HepG2 (cell line): Measurements from ENCODE around the gene GPS1. TPM values are rescaled to one million over a fixed set of nuclear protein-coding genes. Genes with fewer than 3 reads are reported as not detected.

Source experiments
- CCDC6 ChIP-seq: sonication (generic); formaldehyde crosslinking; IDR thresholded peaks from 2 replicates; pipeline ENCODE4 v1.8.1; 2022; ENCODE audit warnings: mild to moderate bottlenecking, missing genetic modification reagents, moderate library complexity
- CREB1 ChIP-seq, 2 experiments: fragments of 450-650 bp in 1 of 2; IDR thresholded peaks; 2 replicates each; pipeline ENCODE4 v1.6.1; 2016 to 2017; ENCODE audit warnings: control low read depth in 1 of 2, mild to moderate bottlenecking in 1 of 2, missing compliant biosample characterization in 1 of 2, missing genetic modification characterization in 1 of 2
- DZIP1 ChIP-seq: sonication (generic); formaldehyde crosslinking; IDR thresholded peaks from 2 replicates; pipeline ENCODE4 v1.5.0; 2020; ENCODE audit warnings: mild to moderate bottlenecking, missing genetic modification reagents
- EP300 ChIP-seq, 3 experiments: sonication (generic) in 1 of 3; formaldehyde crosslinking in 1 of 3; IDR thresholded peaks; 2 replicates each; pipeline versions ENCODE4 v1.5.1 to v1.6.1; 2011 to 2020; ENCODE audit warnings: low read depth in 2 of 3, low read length in 2 of 3, borderline replicate concordance in 1 of 3, improper control_type of control experiment in 1 of 3, mild to moderate bottlenecking in 1 of 3, missing genetic modification reagents in 1 of 3, moderate library complexity in 1 of 3
- FUBP1 ChIP-seq: sonication (generic); formaldehyde crosslinking; IDR thresholded peaks from 2 replicates; pipeline ENCODE4 v1.5.1; 2020; ENCODE audit warnings: missing genetic modification reagents, mild to moderate bottlenecking, borderline replicate concordance
- MAFG ChIP-seq: sonication (generic); formaldehyde crosslinking; IDR thresholded peaks from 2 replicates; pipeline ENCODE4 v1.5.1; 2020; ENCODE audit warnings: mild to moderate bottlenecking, missing genetic modification reagents
- POLR2A ChIP-seq, 2 experiments: IDR thresholded peaks; 2 replicates each; pipeline ENCODE4 v1.6.1; 2011; ENCODE audit warnings: low read depth in 2 of 2, low read length in 2 of 2, mild to moderate bottlenecking in 1 of 2, moderate library complexity in 1 of 2; ENCODE audit not compliant: insufficient read depth in 1 of 2
- SNAPC2 ChIP-seq: sonication (generic); formaldehyde crosslinking; IDR thresholded peaks from 2 replicates; pipeline ENCODE4 v1.8.1; 2022; ENCODE audit warnings: mild to moderate bottlenecking, missing genetic modification reagents
- SP4 ChIP-seq: sonication (generic); formaldehyde crosslinking; IDR thresholded peaks from 2 replicates; pipeline ENCODE4 v1.8.1; 2023; ENCODE audit warnings: mild to moderate bottlenecking, missing genetic modification reagents
- ZKSCAN5 ChIP-seq: sonication (generic); formaldehyde crosslinking; IDR thresholded peaks from 2 replicates; pipeline ENCODE4 v1.5.1; 2020; ENCODE audit warnings: mild to moderate bottlenecking, missing genetic modification reagents
- ZKSCAN8 ChIP-seq: IDR thresholded peaks from 2 replicates; pipeline ENCODE4 v1.6.1; 2016; ENCODE audit warnings: borderline replicate concordance, missing genetic modification reagents, missing compliant biosample characterization
- ZMYM3 ChIP-seq: sonication (generic); formaldehyde crosslinking; IDR thresholded peaks from 2 replicates; pipeline ENCODE4 v1.5.1; 2020; ENCODE audit warnings: mild to moderate bottlenecking, missing genetic modification reagents
- ZNF430 ChIP-seq: sonication (generic); formaldehyde crosslinking; IDR thresholded peaks from 2 replicates; pipeline ENCODE4 v1.9.0; 2021; ENCODE audit warnings: mild to moderate bottlenecking, missing genetic modification reagents
- ZNF446 ChIP-seq: sonication (generic); formaldehyde crosslinking; IDR thresholded peaks from 2 replicates; pipeline ENCODE4 v1.5.0; 2020; ENCODE audit warnings: mild to moderate bottlenecking, missing genetic modification reagents
- ZNF589 ChIP-seq: sonication (generic); formaldehyde crosslinking; conservative IDR thresholded peaks from 2 replicates; pipeline ENCODE4 v1.8.0; 2022; ENCODE audit warnings: mild to moderate bottlenecking, moderate library complexity, missing genetic modification reagents
- ZNF772 ChIP-seq: sonication (generic); formaldehyde crosslinking; IDR thresholded peaks from 2 replicates; pipeline ENCODE4 v1.5.0; 2020; ENCODE audit warnings: mild to moderate bottlenecking, missing genetic modification reagents
- ZNF816 ChIP-seq: sonication (generic); formaldehyde crosslinking; IDR thresholded peaks from 2 replicates; pipeline ENCODE4 v1.8.0; 2022; ENCODE audit warnings: missing genetic modification reagents, mild to moderate bottlenecking, borderline replicate concordance
- ZSCAN12 ChIP-seq: sonication (generic); formaldehyde crosslinking; IDR thresholded peaks from 2 replicates; pipeline ENCODE4 v1.9.0; 2021; ENCODE audit warnings: mild to moderate bottlenecking, missing genetic modification reagents
- polyA plus RNA-seq, 8 experiments: library from polyadenylated mRNA; depleted of rRNA in 3 of 8; stranded (reverse) in 7 of 8; unstranded in 1 of 8; fragments of >200 nt; fragmentation: Illumina TruSeq in 4 of 8; extraction: Trizol in 4 of 8; gene quantifications; 2 replicates each; pipeline versions ENCODE4 v1.2.1 to v1.2.3, GENCODE V29; 2011 to 2016; ENCODE audit warnings: low read depth in 4 of 8, missing spikeins in 1 of 8, mixed read lengths in 1 of 8; ENCODE audit not compliant: insufficient read depth in 1 of 8
- total RNA-seq, 5 experiments: library from RNA; depleted of rRNA; stranded (reverse); fragments of >200 nt; fragmentation: Illumina TruSeq; extraction: Trizol; gene quantifications; 2 replicates each; pipeline ENCODE4 v1.2.3, GENCODE V29; 2016; ENCODE audit warnings: low read depth in 1 of 5

The GPS1 gene
- total and polyA plus RNA-seq, 2 of the 13 experiments (the other 11 are each of a cell fraction or from before 2014, with no cell fraction given), result 124 to 128 TPM

- peak; percentile 20; the same call in 1 of the 2 replicates for TF ChIP-seq FUBP1 (CRISPR knock-in tag)
- TF ChIP-seq CREB1 (IDR thresholded peaks at IDR 0.05), result peak; percentile 65; the same call in 1 of the 2 replicates
- TF ChIP-seq CREB1 (CRISPR knock-in tag; IDR thresholded peaks at IDR 0.05), result no peak
- no peak for TF ChIP-seq ZKSCAN5
- TF ChIP-seq POLR2A (IDR thresholded peaks at IDR 0.05; ENCODE audit: insufficient read depth in 1 of 2, low read depth in 2 of 2, low read length in 2 of 2), result peak in 1 of 2 experiments; percentile 96; a peak in 2 of 4 replicates
- no peak for TF ChIP-seq ZKSCAN8
- TF ChIP-seq SNAPC2 (CRISPR knock-in tag), result no peak; the same call in 1 of the 2 replicates
- TF ChIP-seq ZNF772 (CRISPR knock-in tag), result peak; percentile 54; the same call in 1 of the 2 replicates
- peak; percentile 54 for TF ChIP-seq ZNF446 (CRISPR knock-in tag)
- TF ChIP-seq ZSCAN12, result peak; percentile 90
- peak; percentile 92 for TF ChIP-seq CCDC6 (CRISPR knock-in tag)
- peak; percentile 92; the same call in 1 of the 2 replicates for TF ChIP-seq ZNF816 (CRISPR knock-in tag)
- peak; percentile 31 to 55; a peak in 2 of 4 replicates for TF ChIP-seq EP300 (IDR thresholded peaks at IDR 0.05; ENCODE audit: low read depth in 2 of 2, low read length in 2 of 2)
- TF ChIP-seq EP300 (CRISPR knock-in tag; IDR thresholded peaks at IDR 0.05; ENCODE audit: borderline replicate concordance), result 0 out of 2 replicates have a peak, but pooled peaks have one; percentile 2
- no peak for TF ChIP-seq MAFG (CRISPR knock-in tag)
- peak; percentile 87 for TF ChIP-seq SP4
- TF ChIP-seq ZNF589 (CRISPR knock-in tag), result peak; percentile 49; the same call in 1 of the 2 replicates
- TF ChIP-seq ZNF430 (CRISPR knock-in tag), result peak; percentile 48; the same call in 1 of the 2 replicates
- no peak for TF ChIP-seq ZMYM3
- no peak; the same call in 1 of the 2 replicates for TF ChIP-seq DZIP1 (CRISPR knock-in tag)
Observed at GRCh38 chr17:82098169-82098938, 46.7 kb downstream of the GPS1 start, which contains the start of gene FASN (continued).
